HCT116 (cell line): ENCODE data around the gene THADA.

Source experiments
- ATF3 ChIP-seq: IDR thresholded peaks from 2 replicates; pipeline ENCODE4 v1.6.1; 2012
- CEBPB ChIP-seq: IDR thresholded peaks from 2 replicates; pipeline ENCODE4 v1.6.1; 2012; ENCODE audit warnings: low read depth
- EZH2 ChIP-seq: fragments of 200-600 bp; sonication (generic); IDR thresholded peaks from 2 replicates; pipeline ENCODE4 v1.6.1; 2017; ENCODE audit warnings: antibody characterized with exemption, mixed run types
- POLR2A ChIP-seq: IDR thresholded peaks from 2 replicates; pipeline ENCODE4 v1.7.0; 2011; ENCODE audit warnings: borderline replicate concordance; ENCODE audit not compliant: insufficient read depth, insufficient read length; ENCODE audit errors: extremely low read depth
- POLR2AphosphoS5 ChIP-seq: IDR thresholded peaks from 2 replicates; pipeline ENCODE4 v1.6.1; 2011; ENCODE audit warnings: mild to moderate bottlenecking, low read depth, low read length, moderate library complexity
- RAD21 ChIP-seq: IDR thresholded peaks from 2 replicates; pipeline ENCODE4 v1.6.1; 2012; ENCODE audit warnings: low read depth, mild to moderate bottlenecking
- REST ChIP-seq: IDR thresholded peaks from 2 replicates; pipeline ENCODE4 v1.6.1; 2012; ENCODE audit warnings: low read depth
- SIN3A ChIP-seq: IDR thresholded peaks from 2 replicates; pipeline ENCODE4 v1.6.1; 2012; ENCODE audit warnings: low read depth
- SP1 ChIP-seq: IDR thresholded peaks from 2 replicates; pipeline ENCODE4 v1.6.1; 2012; ENCODE audit warnings: low read depth
- SRF ChIP-seq: IDR thresholded peaks from 2 replicates; pipeline ENCODE4 v1.6.1; 2012; ENCODE audit warnings: low read depth
- TF ChIP-seq, protein P1 (sequence below), 3 experiments: fragments of 200-600 bp in 1 of 3; sonication (generic) in 1 of 3; IDR thresholded peaks in 2 of 3; conservative IDR thresholded peaks in 1 of 3; 2 replicates each; pipeline ENCODE4 v1.5.1; 2012 to 2017; ENCODE audit warnings: low read depth in 2 of 3, low read length in 2 of 3, antibody characterized with exemption in 1 of 3, borderline replicate concordance in 1 of 3, control low read depth in 1 of 3, mild to moderate bottlenecking in 1 of 3, mixed read lengths in 1 of 3, mixed run types in 1 of 3, moderate library complexity in 1 of 3; ENCODE audit not compliant: insufficient read depth in 1 of 3

DNA sequence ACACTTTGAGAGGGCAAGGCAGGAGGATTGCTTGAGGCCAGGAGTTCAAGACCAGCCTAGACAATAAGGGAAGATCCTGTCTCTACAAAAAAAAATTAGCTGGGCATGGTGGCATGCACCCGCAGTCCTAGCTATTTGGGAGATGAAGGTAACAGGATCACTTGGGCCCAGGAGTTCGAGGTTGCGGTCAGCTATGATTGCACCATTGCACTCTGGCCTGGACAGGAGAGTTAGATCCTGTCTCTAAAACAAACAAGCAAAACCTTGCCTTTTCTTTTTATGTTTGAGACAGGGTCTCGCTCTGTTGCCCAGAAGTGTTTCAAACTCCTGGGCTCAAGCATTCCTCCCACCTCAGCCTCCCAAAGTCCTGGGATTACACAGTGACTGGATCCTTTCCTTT is 14.5 kb upstream of the THADA start:
- TF ChIP-seq, protein P1, sequence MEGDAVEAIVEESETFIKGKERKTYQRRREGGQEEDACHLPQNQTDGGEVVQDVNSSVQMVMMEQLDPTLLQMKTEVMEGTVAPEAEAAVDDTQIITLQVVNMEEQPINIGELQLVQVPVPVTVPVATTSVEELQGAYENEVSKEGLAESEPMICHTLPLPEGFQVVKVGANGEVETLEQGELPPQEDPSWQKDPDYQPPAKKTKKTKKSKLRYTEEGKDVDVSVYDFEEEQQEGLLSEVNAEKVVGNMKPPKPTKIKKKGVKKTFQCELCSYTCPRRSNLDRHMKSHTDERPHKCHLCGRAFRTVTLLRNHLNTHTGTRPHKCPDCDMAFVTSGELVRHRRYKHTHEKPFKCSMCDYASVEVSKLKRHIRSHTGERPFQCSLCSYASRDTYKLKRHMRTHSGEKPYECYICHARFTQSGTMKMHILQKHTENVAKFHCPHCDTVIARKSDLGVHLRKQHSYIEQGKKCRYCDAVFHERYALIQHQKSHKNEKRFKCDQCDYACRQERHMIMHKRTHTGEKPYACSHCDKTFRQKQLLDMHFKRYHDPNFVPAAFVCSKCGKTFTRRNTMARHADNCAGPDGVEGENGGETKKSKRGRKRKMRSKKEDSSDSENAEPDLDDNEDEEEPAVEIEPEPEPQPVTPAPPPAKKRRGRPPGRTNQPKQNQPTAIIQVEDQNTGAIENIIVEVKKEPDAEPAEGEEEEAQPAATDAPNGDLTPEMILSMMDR (IDR thresholded peaks at IDR 0.05 in 2 of 3, conservative IDR thresholded peaks at IDR 0.05 in 1 of 3; ENCODE audit: borderline replicate concordance in 1 of 3, insufficient read depth in 1 of 3, low read depth in 2 of 3, low read length in 2 of 3) = no peak
- TF ChIP-seq SIN3A (no peak), SRF (no peak), CEBPB (no peak), ATF3 (no peak), POLR2A (no peak), EZH2 (no peak), REST (no peak), RAD21 (no peak), POLR2AphosphoS5 (no peak), SP1 (no peak)
